Bronchial smooth muscle cell (primary cell): ENCODE measurements around the gene GHRL. TPM values are rescaled to one million over a fixed set of nuclear protein-coding genes. Genes with fewer than 3 reads are reported as not detected.

Source experiments
- total RNA-seq: library from RNA; depleted of rRNA; stranded (reverse); fragments of >200 nt; gene quantifications from 2 replicates; pipeline ENCODE4 v1.2.1, GENCODE V29; 2014

GHRL gene, protein sequence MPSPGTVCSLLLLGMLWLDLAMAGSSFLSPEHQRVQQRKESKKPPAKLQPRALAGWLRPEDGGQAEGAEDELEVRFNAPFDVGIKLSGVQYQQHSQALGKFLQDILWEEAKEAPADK
- not detected in 2 replicates for total RNA-seq

DNA sequence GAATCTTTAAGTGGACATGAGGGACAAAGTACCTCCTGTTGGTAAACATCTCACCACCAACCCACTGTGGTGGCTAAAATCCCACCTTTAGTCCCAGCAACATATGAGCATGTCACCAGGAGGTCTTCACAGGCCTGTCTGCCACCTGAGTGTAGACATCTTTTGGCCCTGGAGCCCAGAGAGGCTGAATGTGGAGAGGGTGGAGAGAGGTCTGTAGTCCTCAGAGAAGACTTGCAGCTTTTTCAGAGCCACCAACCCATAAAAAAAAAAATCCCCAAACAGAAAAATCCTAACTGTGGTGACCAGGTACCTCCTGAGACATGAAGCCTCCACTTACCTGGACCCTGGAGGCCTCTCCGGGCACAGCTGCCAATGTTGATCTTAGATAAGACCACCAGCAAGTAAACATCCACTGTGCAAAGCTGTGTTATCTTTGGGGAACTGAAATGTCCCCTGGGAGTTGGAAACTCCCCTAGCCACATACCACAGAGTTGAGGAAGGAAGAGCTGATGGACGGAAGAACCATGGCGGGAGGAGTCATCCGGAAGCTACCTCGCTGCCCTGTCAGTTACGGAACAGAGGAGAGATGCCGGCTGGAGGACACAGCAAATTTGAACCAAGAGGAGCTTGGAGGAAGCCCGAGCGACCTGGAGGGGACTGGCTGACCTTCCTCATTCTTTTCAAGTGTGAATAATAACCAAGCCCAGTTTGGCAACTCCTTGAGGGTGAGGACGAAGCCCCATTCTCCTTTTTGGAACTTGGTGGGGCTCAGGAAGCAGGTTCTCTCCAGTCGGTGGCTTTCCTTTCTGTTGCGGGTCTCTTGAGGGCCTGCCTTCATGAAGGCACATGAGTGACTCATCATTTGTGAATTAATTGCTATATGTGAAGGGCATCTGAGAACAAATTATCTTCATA, at the start of gene GHRL:
GHRL (minus strand) TSS at position 443 of the 915 bp plus-strand sequence. CDS start 2,767 bp downstream, outside the sequence.

DNA sequence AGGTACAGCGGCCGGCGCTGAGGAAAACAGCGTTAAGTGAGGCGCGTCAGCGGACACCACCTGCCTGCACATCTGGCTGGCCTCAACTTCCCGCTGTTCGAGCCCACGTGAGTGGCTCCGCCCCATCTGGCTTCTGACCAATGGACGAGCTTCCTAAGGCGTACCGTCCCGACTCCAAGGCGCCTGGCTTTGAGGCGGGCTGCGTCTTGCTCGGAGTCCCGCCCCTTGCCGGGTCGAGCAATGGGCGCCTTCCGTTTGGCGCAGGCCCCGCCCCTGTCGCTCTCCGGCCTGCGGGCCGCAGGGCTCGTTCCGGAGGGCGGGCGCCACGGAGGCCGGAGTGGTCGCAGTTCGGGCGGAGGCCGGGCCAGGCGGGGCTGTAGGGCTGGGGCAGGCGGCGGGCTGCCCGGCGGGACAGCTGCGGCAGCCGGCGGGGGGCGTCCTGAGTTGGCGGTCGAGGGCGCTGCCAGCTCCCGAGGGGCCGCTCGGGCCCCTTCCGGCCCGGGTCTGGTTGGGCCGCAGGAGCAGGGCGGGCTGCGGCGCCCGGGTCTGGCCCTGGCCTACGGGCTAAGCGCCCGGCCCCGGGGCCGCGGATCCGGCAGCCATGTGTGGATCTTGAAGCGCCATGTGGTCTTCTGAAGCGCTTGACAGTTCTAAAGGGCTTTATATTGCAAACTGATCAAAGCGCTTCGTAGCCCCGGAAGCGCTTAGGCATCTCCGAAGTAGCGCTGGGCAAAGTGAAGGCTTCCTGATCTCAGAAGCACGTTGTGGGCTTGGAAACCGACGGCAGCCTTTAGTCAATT, 44.4 kb downstream of the GHRL start, which contains the start of gene TATDN2:
TATDN2 (plus strand) TSS at position 276 of the 800 bp plus-strand sequence. CDS start 742 bp downstream, outside the sequence.

Other genes starting within 250 kb of the GHRL start
- not detected in 2 replicates for gene FANCD2OS, start 184.7 kb downstream of the GHRL start, total RNA-seq
- gene BRK1, start 177.3 kb downstream of the GHRL start, total RNA-seq, result 131 and 142 TPM in 2 replicates
- gene VHL, start 151.2 kb downstream of the GHRL start, total RNA-seq, result 25.9 and 33.1 TPM in 2 replicates
- 4.9 and 5.2 TPM in 2 replicates for gene IRAK2, start 128.0 kb downstream of the GHRL start, total RNA-seq
- gene TATDN2, start 44.5 kb downstream of the GHRL start, total RNA-seq, result 6.9 and 10.1 TPM in 2 replicates
- gene SEC13, start 28.2 kb upstream of the GHRL start, total RNA-seq, result 312 and 326 TPM in 2 replicates
- not detected in 2 replicates for gene ATP2B2, start 212.6 kb upstream of the GHRL start, total RNA-seq